Gastroesophageal sphincter (tissue), 4 donors: Measurements from ENCODE around the gene MBNL3. TPM values are rescaled to one million over a fixed set of nuclear protein-coding genes. Genes with fewer than 3 reads are reported as not detected.
"Not testable (repeated sequence)": the region's sequence is repeated elsewhere in the genome, so short reads cannot be mapped to it uniquely, and the experiment has no call there.

Experiments
- ATAC-seq: fragments of 150-250 bp; one replicate; pipeline ENCODE4 v1.9.1; 2016; ENCODE audit warnings: mild to moderate bottlenecking, moderate library complexity
- H3K27ac ChIP-seq, 4 donors: fragments of 200-600 bp; sonication (generic) in 3 of 4; 1 replicate in 3 of 4; 2 replicates in 1 of 4; pipeline ENCODE4 v1.5.1; 2016 to 2019
- H3K27me3 ChIP-seq: fragments of 200-600 bp; sonication (generic); one replicate; pipeline ENCODE4 v1.5.1; 2019
- H3K36me3 ChIP-seq, 2 donors: fragments of 200-600 bp; sonication (generic); one replicate each; pipeline ENCODE4 v1.5.1; 2019; ENCODE audit warnings: control low read depth in 1 of 2
- H3K4me1 ChIP-seq, 3 donors: fragments of 200-600 bp; sonication (generic); 1 replicate in 2 of 3; 2 replicates in 1 of 3; pipeline ENCODE4 v1.5.1; 2016 to 2019; ENCODE audit warnings: control low read depth in 2 of 3
- H3K4me3 ChIP-seq, 2 donors: fragments of 200-600 bp; sonication (generic); one replicate each; pipeline ENCODE4 v1.5.1; 2019; ENCODE audit warnings: mild to moderate bottlenecking in 1 of 2, moderate library complexity in 1 of 2
- H3K9me3 ChIP-seq, 3 donors: fragments of 200-600 bp; sonication (generic); one replicate each; pipeline ENCODE4 v1.5.1; 2017 to 2019; ENCODE audit warnings: control low read depth in 2 of 3
- CTCF ChIP-seq, 4 experiments: fragments of 200-600 bp in 2 of 4; fragments of 450-650 bp in 2 of 4; sonication (generic) in 1 of 4; IDR thresholded peaks; one replicate each; pipeline ENCODE4 v1.5.1; 2017 to 2019; ENCODE audit warnings: antibody characterized with exemption in 4 of 4, mild to moderate bottlenecking in 2 of 4, moderate library complexity in 2 of 4
- EP300 ChIP-seq: sonication (generic); formaldehyde crosslinking; IDR thresholded peaks from one replicate; pipeline ENCODE4 v1.6.1; 2017; ENCODE audit warnings: antibody characterized with exemption, mild to moderate bottlenecking
- POLR2A ChIP-seq, 2 donors: fragments of 450-650 bp; IDR thresholded peaks; one replicate each; pipeline ENCODE4 v1.6.1; 2017; ENCODE audit warnings: antibody characterized with exemption in 2 of 2, mild to moderate bottlenecking in 2 of 2, moderate library complexity in 1 of 2
- POLR2AphosphoS5 ChIP-seq: sonication (generic); formaldehyde crosslinking; IDR thresholded peaks from one replicate; pipeline ENCODE4 v1.6.1; 2017; ENCODE audit warnings: antibody characterized with exemption
- WGBS, 2 donors: methylation state at CpG; one replicate each; pipeline ENCODE4 v1.1.5; 2018; ENCODE audit warnings: low coverage in 1 of 2; 5-methylcytosine and 5-hydroxymethylcytosine counted together
- total RNA-seq, 4 donors: library from RNA; depleted of rRNA; stranded (reverse); fragments of >200 nt; gene quantifications; one replicate each; pipeline ENCODE4 v1.1.0, GENCODE V29; 2016

The MBNL3 gene
- total RNA-seq, 4 donors from 2014 or later: 3.9 to 13.5 (median 5.5) TPM

GRCh38 chrX:132452911-132453550, 35.8 kb downstream of the MBNL3 start:
- H3K27ac ChIP-seq: no peak overlapping the region
- H3K9me3 ChIP-seq: no peaks in the 10 kb centered on the region
- no peaks in the 10 kb centered on the region for H3K4me1 ChIP-seq
- no peak for ATAC-seq
- H3K4me3 ChIP-seq: no peak overlapping the region
- 80 to 100% methylated on average over 5 of the region's 5 CpGs for WGBS, 2 donors
- no peaks in the 10 kb centered on the region for H3K36me3 ChIP-seq
- H3K27me3 ChIP-seq: no peaks in the 10 kb centered on the region
- no peak for TF ChIP-seq POLR2AphosphoS5
- TF ChIP-seq EP300: no peak
- TF ChIP-seq CTCF (IDR thresholded peaks at IDR 0.05): no peak
- no peak for TF ChIP-seq POLR2A (IDR thresholded peaks at IDR 0.05)

GRCh38 chrX:132445909-132446308, 42.9 kb downstream of the MBNL3 start:
- not testable (repeated sequence) for H3K9me3 ChIP-seq, H3K36me3 ChIP-seq, ATAC-seq, H3K4me3 ChIP-seq, H3K27ac ChIP-seq, H3K4me1 ChIP-seq, H3K27me3 ChIP-seq
- 67 to 83% methylated on average over 1 of the region's 3 CpGs for WGBS, 2 donors

- 59 to 63% methylated on average over 2 of the region's 2 CpGs for WGBS, 2 donors
- Histone ChIP-seq H3K4me1 (no peaks in the 10 kb centered on the region), H3K27me3 (no peaks in the 10 kb centered on the region), H3K27ac (no peak overlapping the region), H3K9me3 (no peaks in the 10 kb centered on the region), H3K36me3 (no peaks in the 10 kb centered on the region), H3K4me3 (no peak overlapping the region)
- TF ChIP-seq CTCF (IDR thresholded peaks at IDR 0.05) (no peak), EP300 (no peak), POLR2AphosphoS5 (no peak), POLR2A (IDR thresholded peaks at IDR 0.05) (no peak)
- no peak for ATAC-seq
Observed at GRCh38 chrX:132444936-132445335, 43.9 kb downstream of the MBNL3 start.

- Histone ChIP-seq H3K27me3 (no peaks in the 10 kb centered on the region), H3K9me3 (no peaks in the 10 kb centered on the region), H3K4me3 (no peak overlapping the region), H3K36me3 (no peaks in the 10 kb centered on the region), H3K27ac (no peak overlapping the region), H3K4me1 (no peaks in the 10 kb centered on the region)
- TF ChIP-seq POLR2AphosphoS5 (no peak), POLR2A (IDR thresholded peaks at IDR 0.05) (no peak), EP300 (no peak), CTCF (IDR thresholded peaks at IDR 0.05) (no peak)
- ATAC-seq: no peak
- 72 to 85% methylated on average over 3 to 4 of the region's 5 CpGs for WGBS, 2 donors
Observed at GRCh38 chrX:132443196-132444135, 45.4 kb downstream of the MBNL3 start.

- TF ChIP-seq CTCF (IDR thresholded peaks at IDR 0.05): no peak
- TF ChIP-seq POLR2AphosphoS5: no peak
- no peak for TF ChIP-seq EP300
- TF ChIP-seq POLR2A (IDR thresholded peaks at IDR 0.05): no peak
- Histone ChIP-seq H3K9me3 (no peaks in the 10 kb centered on the region), H3K36me3 (no peaks in the 10 kb centered on the region), H3K4me3 (no peak overlapping the region), H3K27ac (no peak overlapping the region), H3K27me3 (no peaks in the 10 kb centered on the region), H3K4me1 (no peaks in the 10 kb centered on the region)
- 63% methylated on average over 2 of the region's 2 CpGs; no CpG with 5 or more reads in 1 of the 2 donors for WGBS, 2 donors
- peak; percentile 36 for ATAC-seq
Observed at GRCh38 chrX:132442691-132443090, 46.1 kb downstream of the MBNL3 start.
